ENCODE data around the gene ZNRF4.

Gene ZNRF4

GRCh38 chr19:5420953-5421352 is 34.3 kb upstream of the ZNRF4 start:
- no peaks in the 10 kb centered on the region for H4K20me1 ChIP-seq (ENCODE audit: insufficient read depth, low read length)
- H3K27me3 ChIP-seq (replicated peaks; ENCODE audit: insufficient read depth, low read length): peaks cover 73% of the 10 kb centered on the region
- H3K4me1 ChIP-seq (ENCODE audit: low read length): no peaks in the 10 kb centered on the region
- no peak overlapping the region for H3K9ac ChIP-seq (ENCODE audit: low read length)
- no peak overlapping the region for H3K4me3 ChIP-seq (ENCODE audit: low read length)
- H3K79me2 ChIP-seq (ENCODE audit: low read length): no peaks in the 10 kb centered on the region
- no peaks in the 10 kb centered on the region for H3F3A ChIP-seq (ENCODE audit: insufficient read depth, low read length)
- no peaks in the 10 kb centered on the region for H3K9me2 ChIP-seq (replicated peaks; ENCODE audit: insufficient read depth, low read length)
- no peak for DNase-seq
- H3K4me2 ChIP-seq (ENCODE audit: low read depth, low read length): no peak overlapping the region
- no peaks in the 10 kb centered on the region for H3K36me3 ChIP-seq (replicated peaks; ENCODE audit: insufficient read depth, low read length)
- H2AFZ ChIP-seq (ENCODE audit: low read length): no peak overlapping the region
- no peak overlapping the region for H3K27ac ChIP-seq (ENCODE audit: low read length)
- TF ChIP-seq EZH2phosphoT487 (IDR thresholded peaks at IDR 0.05; ENCODE audit: low read length) (no peak), CTCF (IDR thresholded peaks at IDR 0.05; ENCODE audit: low read length) (no peak), EZH2 (optimal IDR thresholded peaks at IDR 0.05; ENCODE audit: low read depth, low read length) (no peak)
- H3K9me3 ChIP-seq (replicated peaks; ENCODE audit: insufficient read depth, low read length): no peaks in the 10 kb centered on the region

- no peak overlapping the region for H2AFZ ChIP-seq (ENCODE audit: low read length)
- H4K20me1 ChIP-seq (ENCODE audit: insufficient read depth, low read length): no peaks in the 10 kb centered on the region
- DNase-seq: no peak
- H3K9me2 ChIP-seq (replicated peaks; ENCODE audit: insufficient read depth, low read length): no peaks in the 10 kb centered on the region
- TF ChIP-seq EZH2phosphoT487 (IDR thresholded peaks at IDR 0.05; ENCODE audit: low read length) (no peak), EZH2 (optimal IDR thresholded peaks at IDR 0.05; ENCODE audit: low read depth, low read length) (no peak), CTCF (IDR thresholded peaks at IDR 0.05; ENCODE audit: low read length) (no peak)
- no peaks in the 10 kb centered on the region for H3F3A ChIP-seq (ENCODE audit: insufficient read depth, low read length)
- H3K9me3 ChIP-seq (replicated peaks; ENCODE audit: insufficient read depth, low read length): no peaks in the 10 kb centered on the region
- no peaks in the 10 kb centered on the region for H3K79me2 ChIP-seq (ENCODE audit: low read length)
- H3K4me1 ChIP-seq (ENCODE audit: low read length): no peaks in the 10 kb centered on the region
- H3K27ac ChIP-seq (ENCODE audit: low read length): no peak overlapping the region
- H3K36me3 ChIP-seq (replicated peaks; ENCODE audit: insufficient read depth, low read length): no peaks in the 10 kb centered on the region
- H3K4me3 ChIP-seq (ENCODE audit: low read length): no peak overlapping the region
- H3K9ac ChIP-seq (ENCODE audit: low read length): no peak overlapping the region
- no peak overlapping the region for H3K4me2 ChIP-seq (ENCODE audit: low read depth, low read length)
- H3K27me3 ChIP-seq (replicated peaks; ENCODE audit: insufficient read depth, low read length): peaks cover 70% of the 10 kb centered on the region
These were observed 31.6 kb upstream of the ZNRF4 start for GRCh38 chr19:5423567-5424125.

- H4K20me1 ChIP-seq (ENCODE audit: insufficient read depth, low read length): no peaks in the 10 kb centered on the region
- H3K4me2 ChIP-seq (ENCODE audit: low read depth, low read length): no peak overlapping the region
- H3K4me1 ChIP-seq (ENCODE audit: low read length): no peaks in the 10 kb centered on the region
- no peaks in the 10 kb centered on the region for H3K36me3 ChIP-seq (replicated peaks; ENCODE audit: insufficient read depth, low read length)
- H3K4me3 ChIP-seq (ENCODE audit: low read length): no peak overlapping the region
- TF ChIP-seq EZH2 (optimal IDR thresholded peaks at IDR 0.05; ENCODE audit: low read depth, low read length) (no peak), EZH2phosphoT487 (IDR thresholded peaks at IDR 0.05; ENCODE audit: low read length) (no peak), CTCF (IDR thresholded peaks at IDR 0.05; ENCODE audit: low read length) (no peak)
- H3K27me3 ChIP-seq (replicated peaks; ENCODE audit: insufficient read depth, low read length): peaks cover 69% of the 10 kb centered on the region
- no peaks in the 10 kb centered on the region for H3K9me3 ChIP-seq (replicated peaks; ENCODE audit: insufficient read depth, low read length)
- no peak overlapping the region for H2AFZ ChIP-seq (ENCODE audit: low read length)
- H3F3A ChIP-seq (ENCODE audit: insufficient read depth, low read length): no peaks in the 10 kb centered on the region
- no peak for DNase-seq
- no peak overlapping the region for H3K27ac ChIP-seq (ENCODE audit: low read length)
- no peaks in the 10 kb centered on the region for H3K9me2 ChIP-seq (replicated peaks; ENCODE audit: insufficient read depth, low read length)
- H3K79me2 ChIP-seq (ENCODE audit: low read length): no peaks in the 10 kb centered on the region
- no peak overlapping the region for H3K9ac ChIP-seq (ENCODE audit: low read length)
These were observed 30.8 kb upstream of the ZNRF4 start for GRCh38 chr19:5424192-5424973.

All from MM.1S (cell line).